GM12878 (cell line): ENCODE measurements around the gene COL23A1. TPM values are rescaled to one million over a fixed set of nuclear protein-coding genes. Genes with fewer than 3 reads are reported as not detected.

Experiments
- ATAC-seq: fragments of 200-7000 bp; cut with Tn5 transposase; 3 replicates; pipeline ENCODE4 v1.9.1; 2020; ENCODE audit warnings: mild to moderate bottlenecking, moderate library complexity
- BruUV-seq: library from RNA; stranded (reverse); fragments of 400-500 nt; replicated peaks from 2 replicates; lab custom pipeline; 2021; lab: Mats Ljungman, UMichigan
- CTCF ChIA-PET: fragments of 300-600 bp; sonication (Branson Sonifier 250); formaldehyde crosslinking; extraction: SDS; loops from one replicate; lab custom pipeline; 2021; ENCODE audit warnings: inconsistent platforms; lab: Yijun Ruan, JAX
- POLR2A ChIA-PET: fragments of 350-600 bp; formaldehyde crosslinking; extraction: SDS; loops from one replicate; lab custom pipeline; 2021; ENCODE audit warnings: inconsistent platforms; lab: Charles Lee
- RAD21 ChIA-PET: fragments of 300-600 bp; sonication (Branson Sonifier 250); formaldehyde crosslinking; loops from one replicate; lab custom pipeline; 2023; ENCODE audit warnings: antibody characterized with exemption; ENCODE audit not compliant: unreplicated experiment; lab: Charles Lee
- SMC1A ChIA-PET: fragments of 300-600 bp; sonication (Branson Sonifier 250); formaldehyde crosslinking; loops from one replicate; lab custom pipeline; 2023; ENCODE audit not compliant: unreplicated experiment, uncharacterized antibody; lab: Charles Lee
- DNase-seq: peaks from one replicate; pipeline ENCODE4 v3.0.0-alpha.2; 2011; ENCODE audit warnings: low read depth, low spot score
- FAIRE-seq: peaks from 3 replicates; lab custom pipeline; 2011; peaks lifted over from hg19 to GRCh38; lab: Jason Lieb, UNC
- H2AFZ ChIP-seq: 2 replicates; pipeline ENCODE4 v1.6.0; 2011; ENCODE audit warnings: low read depth, low read length, control low read depth; ENCODE audit not compliant: control insufficient read depth
- H3K27ac ChIP-seq: 2 replicates; pipeline ENCODE4 v1.5.1; 2011; ENCODE audit warnings: control low read depth; ENCODE audit not compliant: control insufficient read depth, insufficient read depth
- H3K27me3 ChIP-seq, 2 experiments: replicated peaks in 1 of 2; 2 replicates each; pipeline versions ENCODE4 v1.6.0 to v1.6.1; 2011; ENCODE audit warnings: low read length in 1 of 2; ENCODE audit not compliant: control insufficient read depth in 2 of 2, insufficient read depth in 2 of 2
- H3K36me3 ChIP-seq, 2 experiments: 2 replicates each; pipeline ENCODE4 v1.5.1; 2011; ENCODE audit warnings: low read length in 1 of 2; ENCODE audit not compliant: control insufficient read depth in 2 of 2, insufficient read depth in 2 of 2
- H3K4me1 ChIP-seq: 2 replicates; pipeline ENCODE4 v1.6.1; 2011; ENCODE audit warnings: mild to moderate bottlenecking, low read length, moderate library complexity, mixed read lengths; ENCODE audit not compliant: control insufficient read depth, insufficient read depth
- H3K4me2 ChIP-seq: 2 replicates; pipeline ENCODE4 v1.6.0; 2011; ENCODE audit warnings: control low read depth; ENCODE audit not compliant: control insufficient read depth, insufficient read depth
- H3K4me3 ChIP-seq: fragments of 200-600 bp; sonication (generic); 2 replicates; pipeline ENCODE4 v1.5.1; 2016
- H3K79me2 ChIP-seq: 2 replicates; pipeline ENCODE4 v1.6.0; 2011; ENCODE audit warnings: low read length; ENCODE audit not compliant: control insufficient read depth, insufficient read depth
- H3K9ac ChIP-seq: 2 replicates; pipeline ENCODE4 v1.8.0; 2011; ENCODE audit warnings: low read length, control low read depth, mixed read lengths; ENCODE audit not compliant: control insufficient read depth, insufficient read depth
- H3K9me3 ChIP-seq: replicated peaks from 3 replicates; pipeline ENCODE4 v1.5.1; 2011; ENCODE audit warnings: mild to moderate bottlenecking, low read length; ENCODE audit not compliant: control insufficient read depth, insufficient read depth
- H4K20me1 ChIP-seq: 2 replicates; pipeline ENCODE4 v1.6.0; 2011; ENCODE audit not compliant: control insufficient read depth, insufficient read depth
- BMI1 ChIP-seq: fragments of 450-650 bp; IDR thresholded peaks from 2 replicates; pipeline ENCODE4 v1.6.1; 2016; ENCODE audit warnings: mild to moderate bottlenecking, moderate library complexity, borderline replicate concordance
- CHD1 ChIP-seq: IDR thresholded peaks from 2 replicates; pipeline ENCODE4 v1.6.1; 2012; ENCODE audit warnings: low read depth, low read length, improper control_type of control experiment
- ESRRA ChIP-seq: IDR thresholded peaks from 2 replicates; pipeline ENCODE4 v1.6.1; 2012; ENCODE audit warnings: mild to moderate bottlenecking, low read length, improper control_type of control experiment
- KDM1A ChIP-seq: fragments of 200-600 bp; sonication (generic); IDR thresholded peaks from 2 replicates; pipeline ENCODE4 v1.6.1; 2016; ENCODE audit warnings: borderline replicate concordance
- NFYA ChIP-seq: IDR thresholded peaks from 2 replicates; pipeline ENCODE4 v1.6.1; 2011; ENCODE audit warnings: low read depth, mild to moderate bottlenecking, low read length, improper control_type of control experiment, borderline replicate concordance
- RAD51 ChIP-seq: fragments of 450-650 bp; IDR thresholded peaks from 2 replicates; pipeline ENCODE4 v1.6.1; 2016; ENCODE audit warnings: moderate library complexity, mild to moderate bottlenecking, inconsistent platforms
- SIN3A ChIP-seq: IDR thresholded peaks from 2 replicates; pipeline ENCODE4 v1.6.1; 2012; ENCODE audit warnings: low read depth, low read length, improper control_type of control experiment
- SIX5 ChIP-seq: IDR thresholded peaks from 2 replicates; pipeline ENCODE4 v1.6.1; 2011; ENCODE audit warnings: mild to moderate bottlenecking, low read depth, low read length, moderate library complexity; ENCODE audit not compliant: severe bottlenecking
- SREBF1 ChIP-seq: IDR thresholded peaks from 2 replicates; pipeline ENCODE4 v1.6.1; 2012; ENCODE audit warnings: mild to moderate bottlenecking, low read length
- TCF3 ChIP-seq: IDR thresholded peaks from 2 replicates; pipeline ENCODE4 v1.6.1; 2012; ENCODE audit warnings: low read depth, mild to moderate bottlenecking, low read length, borderline replicate concordance; ENCODE audit not compliant: insufficient read depth
- WGBS: methylation state at CpG from one replicate; pipeline ENCODE4 v1.1.6; 2016; ENCODE audit warnings: low lambda C conversion rate; ENCODE audit not compliant: insufficient replicate concordance, insufficient coverage; ENCODE audit errors: missing lambda C conversion rate; 5-methylcytosine and 5-hydroxymethylcytosine counted together
- in situ Hi-C: fragments of 300-500 bp; cut with MboI; formaldehyde crosslinking; loops from 9 replicates; pipeline ENCODE4 v1.14.3; 2018; ENCODE audit warnings: mixed read lengths
- intact Hi-C: fragments of 100-400 bp; cut with micrococcal nuclease; formaldehyde crosslinking; loops from one replicate; pipeline ENCODE4 v1.14.2; 2022; ENCODE audit not compliant: unreplicated experiment
- polyA plus RNA-seq, 11 experiments: library from polyadenylated mRNA; depleted of rRNA in 4 of 11; unstranded in 6 of 11; stranded (reverse) in 5 of 11; fragments of >200 nt; fragmentation: Nextera tagmentation in 4 of 11; fragmentation: Illumina TruSeq in 1 of 11; extraction: Ambion mirVana in 4 of 11; extraction: Trizol in 1 of 11; gene quantifications; 1 replicate in 1 of 11; 2 replicates in 10 of 11; pipeline versions ENCODE4 v1.2.1 to v1.2.3, GENCODE V29; 2011 to 2016; ENCODE audit warnings: inconsistent platforms in 2 of 11, missing spikeins in 2 of 11, low read depth in 1 of 11
- total RNA-seq, 4 experiments: library from RNA; depleted of rRNA in 3 of 4; stranded (reverse); fragments of >200 nt in 3 of 4; fragmentation: Illumina TruSeq in 1 of 4; extraction: Trizol in 1 of 4; gene quantifications; 2 replicates each; pipeline versions ENCODE4 v1.2.1 to v1.2.3, GENCODE V29; 2013 to 2021
- TF ChIP-seq, protein P1 (sequence below): fragments of 450-650 bp; IDR thresholded peaks from 2 replicates; pipeline ENCODE4 v1.6.1; 2017; ENCODE audit warnings: low read depth, mild to moderate bottlenecking, moderate library complexity
- TF ChIP-seq, protein P2 (sequence below): IDR thresholded peaks from 2 replicates; pipeline ENCODE4 v1.6.1; 2012; ENCODE audit warnings: low read depth, low read length, improper control_type of control experiment
- TF ChIP-seq, protein P3 (sequence below): IDR thresholded peaks from 2 replicates; pipeline ENCODE4 v1.6.1; 2012; ENCODE audit warnings: low read length, inconsistent platforms
- TF ChIP-seq, protein P4 (sequence below): IDR thresholded peaks from 2 replicates; pipeline ENCODE4 v1.6.1; 2011; ENCODE audit warnings: mild to moderate bottlenecking, low read depth, low read length, moderate library complexity; ENCODE audit not compliant: insufficient replicate concordance

Gene COL23A1
- total and polyA plus RNA-seq, 10 of the 15 experiments (the other 5 are each of a cell fraction or from before 2014, with no cell fraction given), result 0.03 to 0.83 (median 0.09) TPM; not detected in 5

DNA sequence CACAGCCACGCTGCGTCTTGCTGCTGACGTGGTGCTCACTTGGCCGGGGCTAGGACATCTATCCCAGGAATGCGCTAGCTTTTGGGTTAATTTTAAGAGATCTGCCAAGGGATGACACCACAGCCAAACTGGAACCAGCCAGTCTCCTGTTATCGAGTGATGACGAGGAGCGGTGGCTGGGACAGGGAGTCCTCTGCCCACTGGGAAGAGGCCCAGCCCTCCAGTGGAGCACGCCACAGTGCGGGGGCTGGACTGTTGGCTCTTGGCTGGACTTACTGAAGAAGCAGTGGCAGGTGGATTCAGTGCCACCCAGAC, 302.4 kb downstream of the COL23A1 start (continued):
- TF ChIP-seq TCF3 (no peak), SIX5 (no peak), CHD1 (no peak), ESRRA (no peak), SREBF1 (no peak), RAD51 (no peak), KDM1A (no peak)
- TF ChIP-seq, protein P1, sequence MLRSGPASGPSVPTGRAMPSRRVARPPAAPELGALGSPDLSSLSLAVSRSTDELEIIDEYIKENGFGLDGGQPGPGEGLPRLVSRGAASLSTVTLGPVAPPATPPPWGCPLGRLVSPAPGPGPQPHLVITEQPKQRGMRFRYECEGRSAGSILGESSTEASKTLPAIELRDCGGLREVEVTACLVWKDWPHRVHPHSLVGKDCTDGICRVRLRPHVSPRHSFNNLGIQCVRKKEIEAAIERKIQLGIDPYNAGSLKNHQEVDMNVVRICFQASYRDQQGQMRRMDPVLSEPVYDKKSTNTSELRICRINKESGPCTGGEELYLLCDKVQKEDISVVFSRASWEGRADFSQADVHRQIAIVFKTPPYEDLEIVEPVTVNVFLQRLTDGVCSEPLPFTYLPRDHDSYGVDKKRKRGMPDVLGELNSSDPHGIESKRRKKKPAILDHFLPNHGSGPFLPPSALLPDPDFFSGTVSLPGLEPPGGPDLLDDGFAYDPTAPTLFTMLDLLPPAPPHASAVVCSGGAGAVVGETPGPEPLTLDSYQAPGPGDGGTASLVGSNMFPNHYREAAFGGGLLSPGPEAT, result no peak
- TF ChIP-seq, protein P2, sequence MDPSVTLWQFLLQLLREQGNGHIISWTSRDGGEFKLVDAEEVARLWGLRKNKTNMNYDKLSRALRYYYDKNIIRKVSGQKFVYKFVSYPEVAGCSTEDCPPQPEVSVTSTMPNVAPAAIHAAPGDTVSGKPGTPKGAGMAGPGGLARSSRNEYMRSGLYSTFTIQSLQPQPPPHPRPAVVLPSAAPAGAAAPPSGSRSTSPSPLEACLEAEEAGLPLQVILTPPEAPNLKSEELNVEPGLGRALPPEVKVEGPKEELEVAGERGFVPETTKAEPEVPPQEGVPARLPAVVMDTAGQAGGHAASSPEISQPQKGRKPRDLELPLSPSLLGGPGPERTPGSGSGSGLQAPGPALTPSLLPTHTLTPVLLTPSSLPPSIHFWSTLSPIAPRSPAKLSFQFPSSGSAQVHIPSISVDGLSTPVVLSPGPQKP, result no peak

DNA sequence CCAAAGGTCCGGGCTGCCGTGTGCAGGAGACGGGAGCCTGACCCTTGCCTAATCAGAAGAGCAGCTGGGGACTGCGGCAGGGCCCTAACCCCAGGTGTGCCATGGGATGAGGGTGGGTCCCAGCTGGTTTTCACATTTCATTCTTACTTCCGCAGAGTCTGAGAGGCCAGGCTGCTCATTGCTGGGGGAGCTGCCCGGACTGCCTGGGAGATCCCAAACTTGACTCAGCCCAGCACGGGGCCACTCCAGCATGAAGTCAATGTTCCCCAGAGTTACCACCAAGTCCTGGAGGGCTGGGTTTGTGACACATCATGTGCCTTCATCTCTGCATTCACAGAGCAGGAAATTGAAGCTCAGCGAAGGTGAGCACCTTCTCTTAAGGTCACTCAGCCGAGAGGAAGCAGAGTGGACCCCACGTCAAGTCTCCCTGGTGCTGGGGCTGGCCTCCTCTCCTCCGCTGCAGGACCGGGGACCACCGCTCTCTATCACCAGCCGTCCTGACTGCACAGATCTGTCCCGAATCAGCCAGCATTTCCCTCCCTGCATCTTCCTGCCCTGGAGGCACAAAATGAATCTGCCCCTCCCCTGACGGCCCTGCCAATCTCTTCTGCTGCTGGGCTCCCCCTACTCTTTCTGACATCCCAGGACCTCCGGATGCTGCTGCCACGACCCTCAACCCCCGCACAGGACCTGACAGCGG, 303.0 kb downstream of the COL23A1 start:
- H3K4me2 ChIP-seq, result no peak overlapping the region
- intact Hi-C loops, result loop anchor here (10.0 kb wide), 2 partner anchors 168 to 448 kb away; partner anchors contain the start of gene ZNF354A
- TF ChIP-seq, protein P3, sequence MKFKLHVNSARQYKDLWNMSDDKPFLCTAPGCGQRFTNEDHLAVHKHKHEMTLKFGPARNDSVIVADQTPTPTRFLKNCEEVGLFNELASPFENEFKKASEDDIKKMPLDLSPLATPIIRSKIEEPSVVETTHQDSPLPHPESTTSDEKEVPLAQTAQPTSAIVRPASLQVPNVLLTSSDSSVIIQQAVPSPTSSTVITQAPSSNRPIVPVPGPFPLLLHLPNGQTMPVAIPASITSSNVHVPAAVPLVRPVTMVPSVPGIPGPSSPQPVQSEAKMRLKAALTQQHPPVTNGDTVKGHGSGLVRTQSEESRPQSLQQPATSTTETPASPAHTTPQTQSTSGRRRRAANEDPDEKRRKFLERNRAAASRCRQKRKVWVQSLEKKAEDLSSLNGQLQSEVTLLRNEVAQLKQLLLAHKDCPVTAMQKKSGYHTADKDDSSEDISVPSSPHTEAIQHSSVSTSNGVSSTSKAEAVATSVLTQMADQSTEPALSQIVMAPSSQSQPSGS, result no peak
- TF ChIP-seq, protein P2, result no peak
- no peak for TF ChIP-seq SIN3A
- no peak for TF ChIP-seq BMI1
- TF ChIP-seq, protein P4, sequence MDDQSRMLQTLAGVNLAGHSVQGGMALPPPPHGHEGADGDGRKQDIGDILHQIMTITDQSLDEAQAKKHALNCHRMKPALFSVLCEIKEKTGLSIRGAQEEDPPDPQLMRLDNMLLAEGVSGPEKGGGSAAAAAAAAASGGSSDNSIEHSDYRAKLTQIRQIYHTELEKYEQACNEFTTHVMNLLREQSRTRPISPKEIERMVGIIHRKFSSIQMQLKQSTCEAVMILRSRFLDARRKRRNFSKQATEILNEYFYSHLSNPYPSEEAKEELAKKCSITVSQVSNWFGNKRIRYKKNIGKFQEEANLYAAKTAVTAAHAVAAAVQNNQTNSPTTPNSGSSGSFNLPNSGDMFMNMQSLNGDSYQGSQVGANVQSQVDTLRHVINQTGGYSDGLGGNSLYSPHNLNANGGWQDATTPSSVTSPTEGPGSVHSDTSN, result no peak
- no peak for TF ChIP-seq NFYA
- TF ChIP-seq, all 136 proteins: peak for 0
- Histone ChIP-seq H3K9me3 (peaks cover 4% of the 10 kb centered on the region; the same call in 2 of the 3 replicates), H3K9ac (no peak overlapping the region), H3K4me1 (no peaks in the 10 kb centered on the region), H4K20me1 (no peaks in the 10 kb centered on the region), H2AFZ (no peak overlapping the region), H3K27ac (no peak overlapping the region), H3K79me2 (no peaks in the 10 kb centered on the region), H3K36me3 (no peaks in the 10 kb centered on the region), H3K27me3 (no peaks in the 10 kb centered on the region; a peak in 2 of 4 replicates), H3K4me3 (no peak overlapping the region)
- in situ Hi-C loops, result no loop called here
- FAIRE-seq (no peak), DNase-seq (no peak), ATAC-seq (no peak)
- RAD21 ChIA-PET, result no interaction called here
- POLR2A ChIA-PET, result no interaction called here
- CTCF ChIA-PET, result no interaction called here
- SMC1A ChIA-PET, result no interaction called here
- no TSS peak for BruUV-seq
- WGBS, result 52% methylated on average over 20 of the region's 20 CpGs
